ENCODE measurements around the gene BPHL. TPM values are rescaled to one million over a fixed set of nuclear protein-coding genes. Genes with fewer than 3 reads are reported as not detected.
"Not testable (repeated sequence)": the region's sequence is repeated elsewhere in the genome, so short reads cannot be mapped to it uniquely, and the experiment has no call there.

BPHL gene
- total RNA-seq, 1 donor from 2014 or later, result 35.4 TPM

DNA sequence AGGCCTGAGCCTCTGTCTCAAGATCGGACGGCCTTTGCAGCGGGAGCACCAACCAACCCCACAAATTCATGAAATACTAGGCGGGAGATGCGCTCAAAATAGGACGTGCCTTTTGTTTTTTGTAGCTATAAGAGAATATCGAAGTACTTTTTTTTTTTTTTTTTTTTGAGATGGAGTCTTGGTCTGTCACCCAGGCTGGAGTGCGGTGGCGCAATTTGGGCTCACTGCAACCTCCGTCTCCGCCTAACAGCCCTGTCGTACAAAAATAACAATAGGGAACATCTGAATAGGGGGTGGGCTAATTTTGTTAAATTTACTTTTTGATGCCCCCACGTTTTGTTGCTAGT lies 44.7 kb downstream of the BPHL start:
- TF ChIP-seq, protein P1, sequence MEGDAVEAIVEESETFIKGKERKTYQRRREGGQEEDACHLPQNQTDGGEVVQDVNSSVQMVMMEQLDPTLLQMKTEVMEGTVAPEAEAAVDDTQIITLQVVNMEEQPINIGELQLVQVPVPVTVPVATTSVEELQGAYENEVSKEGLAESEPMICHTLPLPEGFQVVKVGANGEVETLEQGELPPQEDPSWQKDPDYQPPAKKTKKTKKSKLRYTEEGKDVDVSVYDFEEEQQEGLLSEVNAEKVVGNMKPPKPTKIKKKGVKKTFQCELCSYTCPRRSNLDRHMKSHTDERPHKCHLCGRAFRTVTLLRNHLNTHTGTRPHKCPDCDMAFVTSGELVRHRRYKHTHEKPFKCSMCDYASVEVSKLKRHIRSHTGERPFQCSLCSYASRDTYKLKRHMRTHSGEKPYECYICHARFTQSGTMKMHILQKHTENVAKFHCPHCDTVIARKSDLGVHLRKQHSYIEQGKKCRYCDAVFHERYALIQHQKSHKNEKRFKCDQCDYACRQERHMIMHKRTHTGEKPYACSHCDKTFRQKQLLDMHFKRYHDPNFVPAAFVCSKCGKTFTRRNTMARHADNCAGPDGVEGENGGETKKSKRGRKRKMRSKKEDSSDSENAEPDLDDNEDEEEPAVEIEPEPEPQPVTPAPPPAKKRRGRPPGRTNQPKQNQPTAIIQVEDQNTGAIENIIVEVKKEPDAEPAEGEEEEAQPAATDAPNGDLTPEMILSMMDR (IDR thresholded peaks at IDR 0.05; ENCODE audit: unreplicated experiment), result no peak
- H3K36me3 Mint-ChIP-seq (ENCODE audit: low read depth, unreplicated experiment), result peaks cover 2% of the 10 kb centered on the region
- DNase-seq (ENCODE audit: low spot score), result no peak

GRCh38 chr6:3164388-3164787 lies 45.9 kb downstream of the BPHL start:
- H3K27me3 Mint-ChIP-seq (ENCODE audit: unreplicated experiment), result peaks cover 2% of the 10 kb centered on the region
- no peak overlapping the region for H3K4me3 Mint-ChIP-seq (ENCODE audit: unreplicated experiment)
- H3K36me3 Mint-ChIP-seq (ENCODE audit: low read depth, unreplicated experiment), result no peaks in the 10 kb centered on the region
- H3K27ac Mint-ChIP-seq (ENCODE audit: unreplicated experiment), result no peak overlapping the region
- peaks cover 35% of the 10 kb centered on the region for H3K4me1 Mint-ChIP-seq (ENCODE audit: unreplicated experiment)
- no peaks in the 10 kb centered on the region for H3K9me3 Mint-ChIP-seq (ENCODE audit: unreplicated experiment)
- no peak for DNase-seq (ENCODE audit: low spot score)
- TF ChIP-seq, protein P1 (IDR thresholded peaks at IDR 0.05; ENCODE audit: unreplicated experiment), result no peak

More for the DNA sequence above, 44.7 kb downstream of the BPHL start:
- Mint-ChIP-seq H3K27ac (ENCODE audit: unreplicated experiment) (no peak overlapping the region), H3K9me3 (ENCODE audit: unreplicated experiment) (no peaks in the 10 kb centered on the region), H3K27me3 (ENCODE audit: unreplicated experiment) (peaks cover 5% of the 10 kb centered on the region), H3K4me3 (ENCODE audit: unreplicated experiment) (peak overlapping the region; percentile 83), H3K4me1 (ENCODE audit: unreplicated experiment) (peaks cover 37% of the 10 kb centered on the region)

- Mint-ChIP-seq H3K36me3 (ENCODE audit: low read depth, unreplicated experiment) (no peaks in the 10 kb centered on the region), H3K27ac (ENCODE audit: unreplicated experiment) (peak overlapping the region; percentile 58), H3K4me1 (ENCODE audit: unreplicated experiment) (peaks cover 24% of the 10 kb centered on the region), H3K9me3 (ENCODE audit: unreplicated experiment) (no peaks in the 10 kb centered on the region), H3K4me3 (ENCODE audit: unreplicated experiment) (no peak overlapping the region), H3K27me3 (ENCODE audit: unreplicated experiment) (no peaks in the 10 kb centered on the region)
- no peak for DNase-seq (ENCODE audit: low spot score)
- TF ChIP-seq, protein P1 (IDR thresholded peaks at IDR 0.05; ENCODE audit: unreplicated experiment), result no peak
These were observed 47.4 kb downstream of the BPHL start for GRCh38 chr6:3165631-3166534.

DNA sequence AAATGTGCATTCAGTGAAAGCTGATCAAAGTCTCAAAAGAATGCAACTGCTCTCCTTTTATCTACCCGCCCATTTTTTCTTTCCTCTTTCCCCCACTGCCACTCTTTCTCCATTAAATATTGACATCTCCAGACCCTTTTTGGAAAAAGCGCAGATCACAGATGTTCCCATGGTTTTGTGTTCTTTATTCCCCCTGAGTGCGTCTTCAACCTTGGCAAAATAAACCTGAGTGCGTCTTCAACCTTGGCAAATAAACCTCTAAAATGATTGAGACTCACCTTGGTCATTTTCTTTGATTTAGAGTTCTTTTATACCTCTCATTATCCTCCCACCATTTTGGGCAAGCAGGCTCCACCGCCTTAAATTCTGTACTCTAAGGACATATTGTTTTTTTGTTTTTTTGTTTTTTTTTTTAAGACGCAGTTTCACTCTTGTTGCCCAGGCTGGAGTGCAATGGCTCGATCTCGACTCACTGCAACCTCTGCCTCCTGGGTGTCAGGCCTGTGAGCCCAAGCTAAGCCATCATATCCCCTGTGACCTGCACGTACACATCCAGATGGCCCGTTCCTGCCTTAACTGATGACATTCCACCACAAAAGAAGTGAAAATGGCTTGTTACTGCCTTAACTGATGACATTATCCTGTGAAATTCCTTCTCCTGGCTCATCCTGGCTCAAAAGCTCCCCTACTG lies 48.2 kb downstream of the BPHL start:
- not testable (repeated sequence) for DNase-seq (ENCODE audit: low spot score); H3K27me3 Mint-ChIP-seq (ENCODE audit: unreplicated experiment); H3K4me3 Mint-ChIP-seq (ENCODE audit: unreplicated experiment); H3K27ac Mint-ChIP-seq (ENCODE audit: unreplicated experiment); H3K9me3 Mint-ChIP-seq (ENCODE audit: unreplicated experiment); H3K36me3 Mint-ChIP-seq (ENCODE audit: low read depth, unreplicated experiment)
- peaks cover 21% of the 10 kb centered on the region for H3K4me1 Mint-ChIP-seq (ENCODE audit: unreplicated experiment)

DNA sequence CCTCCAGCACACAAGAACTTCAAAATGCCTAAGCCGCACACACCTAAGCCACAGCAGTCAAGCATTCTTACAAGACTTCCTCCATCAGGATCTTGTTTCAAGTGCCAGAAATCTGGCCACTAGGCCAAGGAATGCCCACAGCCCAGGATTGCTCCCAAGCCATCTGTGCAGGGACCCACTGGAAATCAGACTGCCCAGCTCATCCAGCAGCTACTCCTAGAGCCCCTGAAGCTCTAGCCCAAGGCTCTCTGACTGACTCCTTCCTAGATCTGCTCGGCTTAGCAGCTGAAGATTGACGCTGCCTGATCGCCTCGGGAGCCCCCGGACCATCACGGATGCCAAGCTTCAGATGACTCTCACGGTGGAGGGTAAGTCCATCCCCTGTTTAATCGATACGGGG lies 49.5 kb downstream of the BPHL start:
- peaks cover 16% of the 10 kb centered on the region for H3K4me1 Mint-ChIP-seq (ENCODE audit: unreplicated experiment)
- H3K4me3 Mint-ChIP-seq (ENCODE audit: unreplicated experiment); DNase-seq (ENCODE audit: low spot score); H3K27me3 Mint-ChIP-seq (ENCODE audit: unreplicated experiment); H3K27ac Mint-ChIP-seq (ENCODE audit: unreplicated experiment); H3K36me3 Mint-ChIP-seq (ENCODE audit: low read depth, unreplicated experiment); H3K9me3 Mint-ChIP-seq (ENCODE audit: unreplicated experiment): not testable (repeated sequence)

DNA sequence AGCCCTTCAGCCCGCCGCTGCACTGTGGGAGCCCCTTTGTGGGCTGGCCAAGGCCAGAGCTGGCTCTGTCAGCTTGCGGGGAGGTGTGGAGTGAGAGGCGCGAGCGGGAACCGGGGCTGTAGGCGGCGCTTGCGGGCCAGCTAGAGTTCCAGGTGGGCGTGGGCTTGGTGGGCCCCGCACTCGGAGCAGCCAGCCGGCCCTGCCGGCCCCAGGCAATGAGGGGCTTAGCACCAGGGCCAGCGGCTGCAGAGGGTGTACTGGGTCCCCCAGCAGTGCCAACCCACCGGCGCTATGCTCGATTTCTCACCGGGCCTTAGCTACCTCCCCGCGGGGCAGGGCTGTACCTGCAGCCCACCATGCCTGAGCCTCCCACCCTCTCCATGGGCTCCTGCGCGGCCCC lies 52.2 kb downstream of the BPHL start:
- H3K4me3 Mint-ChIP-seq (ENCODE audit: unreplicated experiment); H3K27me3 Mint-ChIP-seq (ENCODE audit: unreplicated experiment); H3K36me3 Mint-ChIP-seq (ENCODE audit: low read depth, unreplicated experiment); H3K27ac Mint-ChIP-seq (ENCODE audit: unreplicated experiment); DNase-seq (ENCODE audit: low spot score); H3K9me3 Mint-ChIP-seq (ENCODE audit: unreplicated experiment): not testable (repeated sequence)
- peaks cover 10% of the 10 kb centered on the region for H3K4me1 Mint-ChIP-seq (ENCODE audit: unreplicated experiment)

DNA sequence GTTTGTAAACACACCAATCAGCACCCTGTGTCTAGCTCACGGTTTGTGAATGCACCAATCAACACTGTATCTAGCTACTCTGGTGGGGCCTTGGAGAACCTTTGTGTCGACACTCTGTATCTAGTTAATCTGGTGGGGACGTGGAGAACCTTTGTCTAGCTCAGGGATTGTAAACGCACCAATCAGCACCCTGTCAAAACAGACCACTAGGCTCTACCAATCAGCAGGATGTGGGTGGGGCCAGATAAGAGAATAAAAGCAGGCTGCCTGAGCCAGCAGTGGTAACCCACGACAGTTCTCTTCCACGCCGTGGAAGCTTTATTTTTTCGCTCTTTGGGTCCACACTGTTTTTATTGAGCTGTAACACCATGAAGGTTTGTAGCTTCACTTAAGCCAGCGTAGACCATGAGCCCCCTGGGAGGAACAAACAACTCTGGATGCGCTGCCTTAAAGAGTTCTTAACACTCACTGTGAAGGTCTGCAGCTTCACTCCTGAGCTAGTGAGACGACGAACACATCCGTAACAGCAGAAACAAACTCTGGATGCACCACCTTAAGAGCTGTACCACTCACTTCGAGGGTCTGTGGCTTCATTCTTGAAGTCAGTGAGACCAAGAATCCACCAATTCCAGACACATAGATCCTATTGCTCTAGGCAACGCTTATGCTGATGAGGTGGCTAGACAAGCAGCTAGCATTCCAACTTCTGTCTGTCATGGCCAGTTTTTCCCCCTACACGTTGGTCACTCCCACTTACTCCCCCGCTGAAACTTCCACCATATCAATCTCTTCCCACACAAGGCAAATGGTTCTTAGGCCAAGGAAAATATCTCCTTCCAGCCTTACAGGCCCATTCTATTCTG lies 53.0 kb downstream of the BPHL start:
- H3K36me3 Mint-ChIP-seq (ENCODE audit: low read depth, unreplicated experiment); H3K4me1 Mint-ChIP-seq (ENCODE audit: unreplicated experiment); H3K9me3 Mint-ChIP-seq (ENCODE audit: unreplicated experiment); H3K27me3 Mint-ChIP-seq (ENCODE audit: unreplicated experiment); DNase-seq (ENCODE audit: low spot score); H3K27ac Mint-ChIP-seq (ENCODE audit: unreplicated experiment): not testable (repeated sequence)
- peak overlapping the region; percentile 21 for H3K4me3 Mint-ChIP-seq (ENCODE audit: unreplicated experiment)

DNA sequence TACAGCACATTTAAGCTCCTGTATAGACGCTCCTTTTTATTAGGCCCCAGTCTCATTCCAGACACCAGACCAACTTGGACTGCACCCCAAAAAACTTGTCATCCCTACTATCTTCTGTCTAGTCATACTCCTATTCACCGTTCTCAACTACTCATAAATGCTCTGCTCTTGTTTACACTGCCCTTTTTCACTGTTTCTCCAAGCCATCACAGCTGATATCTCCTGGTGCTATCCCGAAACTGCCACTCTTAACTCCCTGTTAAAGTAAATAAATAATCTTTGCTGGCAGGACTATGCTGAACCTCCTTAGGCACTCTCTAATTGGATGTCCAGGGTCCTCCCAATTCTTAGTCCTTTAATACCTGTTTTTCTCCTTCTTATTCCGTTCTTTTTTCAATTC lies 54.3 kb downstream of the BPHL start:
- H3K9me3 Mint-ChIP-seq (ENCODE audit: unreplicated experiment); H3K27me3 Mint-ChIP-seq (ENCODE audit: unreplicated experiment); H3K4me3 Mint-ChIP-seq (ENCODE audit: unreplicated experiment); H3K4me1 Mint-ChIP-seq (ENCODE audit: unreplicated experiment); DNase-seq (ENCODE audit: low spot score); H3K27ac Mint-ChIP-seq (ENCODE audit: unreplicated experiment); H3K36me3 Mint-ChIP-seq (ENCODE audit: low read depth, unreplicated experiment): not testable (repeated sequence)
